Rectal smooth muscle tissue (tissue), 1 donor: ENCODE results near the gene DIP2C.
"Not testable (repeated sequence)": the region's sequence is repeated elsewhere in the genome, so short reads cannot be mapped to it uniquely, and the experiment has no call there.

Experiments used
- H3K27ac ChIP-seq: one replicate; pipeline ENCODE4 v1.7.0; 2013; ENCODE audit warnings: low read depth, low read length, inconsistent platforms
- H3K27me3 ChIP-seq: one replicate; pipeline ENCODE4 v1.7.0; 2013; ENCODE audit warnings: low read length; ENCODE audit not compliant: control insufficient read depth, insufficient read depth
- H3K36me3 ChIP-seq: one replicate; pipeline ENCODE4 v1.7.0; 2013; ENCODE audit warnings: low read length; ENCODE audit not compliant: control insufficient read depth, insufficient read depth
- H3K4me1 ChIP-seq: one replicate; pipeline ENCODE4 v1.7.0; 2013; ENCODE audit warnings: low read length; ENCODE audit not compliant: control insufficient read depth, insufficient read depth
- H3K4me3 ChIP-seq: one replicate; pipeline ENCODE4 v1.7.0; 2013; ENCODE audit warnings: low read length
- H3K9ac ChIP-seq: one replicate; pipeline ENCODE4 v1.7.0; 2013; ENCODE audit warnings: low read length

DIP2C gene

DNA sequence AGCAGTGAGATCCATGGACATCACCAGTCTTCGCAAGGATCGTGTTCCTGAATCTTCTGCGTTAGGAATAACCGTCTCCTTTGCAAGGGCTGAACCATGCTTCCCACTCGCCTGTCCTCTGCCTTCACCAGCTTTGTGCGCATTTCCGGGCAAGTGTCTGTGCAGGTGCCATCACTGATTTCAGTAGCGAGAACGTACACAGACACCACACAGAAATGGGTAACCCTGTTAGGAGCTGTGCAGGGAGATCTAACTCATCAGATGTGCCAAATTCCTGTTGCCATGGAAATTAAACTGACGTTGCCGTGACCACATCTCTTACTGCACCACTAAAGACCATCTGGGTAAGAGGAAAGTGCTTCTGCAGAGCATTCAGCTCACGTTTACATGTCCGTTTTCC lies 146.3 kb downstream of the DIP2C start:
- Histone ChIP-seq H3K9ac (no peak overlapping the region), H3K27me3 (no peaks in the 10 kb centered on the region)

DNA sequence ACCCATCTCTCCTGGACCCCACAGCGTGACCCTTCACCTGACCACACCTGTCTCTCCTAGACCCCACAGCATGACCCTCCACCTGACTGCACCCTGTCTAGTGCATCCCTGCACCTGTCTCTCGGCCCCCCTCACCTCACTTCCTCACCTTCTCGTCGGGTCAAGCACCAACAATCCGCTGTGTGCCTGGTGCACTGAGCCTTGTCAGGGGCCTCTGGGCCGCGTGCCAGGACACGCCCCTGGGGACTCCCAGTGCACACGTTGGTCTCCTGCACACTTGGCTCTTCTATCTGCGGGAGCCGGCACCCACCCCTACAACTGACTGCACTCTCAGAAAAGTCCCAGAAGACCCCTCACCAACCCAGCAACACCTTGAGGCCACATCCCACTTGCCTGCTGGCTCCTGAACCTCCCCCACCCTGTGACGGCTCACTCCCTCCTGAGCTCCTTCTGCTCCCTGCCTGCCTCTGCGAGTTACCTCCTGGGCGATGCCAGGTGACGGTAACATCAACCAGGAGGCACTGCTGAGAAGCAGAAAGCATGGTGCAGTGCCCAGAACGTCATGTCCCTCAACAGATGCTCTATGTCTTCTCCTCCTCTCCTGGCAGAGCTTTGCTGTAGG lies 147.6 kb downstream of the DIP2C start:
- no peak overlapping the region for H3K27ac ChIP-seq
- peaks cover 5% of the 10 kb centered on the region for H3K4me1 ChIP-seq
- H3K4me3 ChIP-seq: no peak overlapping the region
- H3K27me3 ChIP-seq: no peaks in the 10 kb centered on the region
- no peak overlapping the region for H3K9ac ChIP-seq
- H3K36me3 ChIP-seq: no peaks in the 10 kb centered on the region

More for the DNA sequence above, 146.3 kb downstream of the DIP2C start:
- no peak overlapping the region for H3K4me3 ChIP-seq
- no peak overlapping the region for H3K27ac ChIP-seq
- peaks cover 5% of the 10 kb centered on the region for H3K4me1 ChIP-seq
- H3K36me3 ChIP-seq: no peaks in the 10 kb centered on the region

DNA sequence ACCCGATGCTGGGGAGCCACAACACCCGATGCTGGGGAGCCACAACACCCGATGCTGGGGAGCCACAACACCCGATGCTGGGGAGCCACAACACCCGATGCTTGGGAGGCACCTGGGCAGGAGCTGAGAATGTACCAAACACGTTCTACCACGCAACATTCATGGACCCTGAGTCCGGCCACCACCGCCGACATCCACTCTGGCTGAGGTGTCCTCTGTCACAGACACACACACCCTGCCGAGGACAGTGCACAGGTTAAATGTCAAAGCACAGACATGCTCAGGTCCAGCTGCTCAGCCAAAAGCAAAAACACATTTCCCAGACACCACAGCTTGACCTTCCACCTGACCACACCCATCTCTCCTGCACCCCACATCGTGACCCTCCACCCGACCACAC lies 148.4 kb downstream of the DIP2C start:
- Histone ChIP-seq H3K4me3 (no peak overlapping the region), H3K27ac (no peak overlapping the region), H3K27me3 (no peaks in the 10 kb centered on the region), H3K9ac (no peak overlapping the region), H3K4me1 (peaks cover 5% of the 10 kb centered on the region), H3K36me3 (no peaks in the 10 kb centered on the region)

DNA sequence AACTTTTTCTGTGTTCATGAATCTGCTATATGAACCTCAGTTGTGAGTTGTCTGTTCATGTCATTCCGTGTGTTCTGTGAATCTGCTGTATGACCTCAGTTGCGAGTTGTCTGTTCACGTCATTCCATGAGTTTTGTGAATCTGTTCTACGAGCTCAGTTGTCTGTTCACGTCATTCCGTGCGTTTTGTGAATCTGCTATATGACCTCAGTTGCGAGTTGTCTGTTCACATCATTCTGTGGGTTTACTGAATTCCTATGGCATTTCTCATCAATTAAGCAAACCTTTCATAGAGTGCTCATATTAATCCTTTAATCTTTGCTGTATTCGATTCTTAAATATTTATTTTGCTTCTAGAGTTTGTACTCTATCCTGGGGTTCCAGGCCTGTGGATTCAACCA lies 150.6 kb downstream of the DIP2C start:
- H3K27me3 ChIP-seq: no peaks in the 10 kb centered on the region
- no peaks in the 10 kb centered on the region for H3K36me3 ChIP-seq
- no peak overlapping the region for H3K27ac ChIP-seq
- H3K9ac ChIP-seq: no peak overlapping the region
- H3K4me3 ChIP-seq: no peak overlapping the region
- peaks cover 5% of the 10 kb centered on the region for H3K4me1 ChIP-seq

DNA sequence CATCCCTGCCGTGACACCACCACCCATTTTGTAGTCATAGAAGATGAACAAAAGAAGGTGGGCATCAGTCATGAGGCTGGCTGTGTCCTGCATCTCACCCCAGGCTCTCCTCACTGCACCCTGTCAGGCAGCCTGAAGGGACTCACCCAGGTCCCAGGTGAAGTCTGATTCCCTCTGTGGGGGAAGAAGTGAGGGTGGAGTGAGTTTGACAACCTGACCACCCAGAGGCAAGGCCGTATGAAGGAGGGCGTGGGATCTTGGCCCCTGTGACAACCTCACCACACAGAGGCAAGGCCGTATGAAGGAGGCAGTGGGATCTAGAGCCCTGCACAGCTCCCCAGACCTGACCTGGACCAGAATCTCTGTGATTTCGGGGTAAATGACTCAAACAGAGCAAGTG lies 152.5 kb downstream of the DIP2C start:
- H3K27me3 ChIP-seq: no peaks in the 10 kb centered on the region
- H3K27ac ChIP-seq: no peak overlapping the region
- H3K4me3 ChIP-seq: no peak overlapping the region
- no peak overlapping the region for H3K9ac ChIP-seq
- no peaks in the 10 kb centered on the region for H3K36me3 ChIP-seq
- peaks cover under 1% of the 10 kb centered on the region for H3K4me1 ChIP-seq

DNA sequence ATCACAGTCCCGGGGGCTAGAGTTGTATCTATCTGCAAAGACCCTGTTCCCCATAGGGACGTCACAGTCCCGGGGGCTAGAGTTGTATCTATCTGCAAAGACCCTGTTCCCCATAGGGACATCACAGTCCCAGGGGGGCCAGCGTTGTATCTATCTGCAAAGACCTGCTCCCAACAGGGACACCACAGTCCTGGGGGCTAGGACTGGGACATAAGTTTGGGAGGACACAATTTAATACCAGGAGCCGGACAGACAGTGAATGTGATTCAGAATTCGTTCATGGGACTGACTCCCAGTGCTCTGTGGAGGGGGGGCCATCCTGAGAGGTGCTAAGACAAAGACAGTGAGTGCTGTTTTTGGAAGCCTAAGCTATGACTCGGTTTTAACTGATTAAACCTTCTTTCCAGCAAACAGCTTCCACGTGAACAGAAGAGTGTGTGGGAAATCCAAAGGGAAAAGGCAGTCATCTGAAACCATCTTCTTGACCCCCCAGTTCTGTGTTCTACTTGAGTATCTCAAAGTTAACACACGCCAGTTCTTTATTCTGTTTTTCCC lies 153.0 kb downstream of the DIP2C start:
- Histone ChIP-seq H3K4me1 (no peaks in the 10 kb centered on the region), H3K4me3 (no peak overlapping the region), H3K27ac (no peak overlapping the region), H3K36me3 (no peaks in the 10 kb centered on the region), H3K9ac (no peak overlapping the region), H3K27me3 (no peaks in the 10 kb centered on the region)

DNA sequence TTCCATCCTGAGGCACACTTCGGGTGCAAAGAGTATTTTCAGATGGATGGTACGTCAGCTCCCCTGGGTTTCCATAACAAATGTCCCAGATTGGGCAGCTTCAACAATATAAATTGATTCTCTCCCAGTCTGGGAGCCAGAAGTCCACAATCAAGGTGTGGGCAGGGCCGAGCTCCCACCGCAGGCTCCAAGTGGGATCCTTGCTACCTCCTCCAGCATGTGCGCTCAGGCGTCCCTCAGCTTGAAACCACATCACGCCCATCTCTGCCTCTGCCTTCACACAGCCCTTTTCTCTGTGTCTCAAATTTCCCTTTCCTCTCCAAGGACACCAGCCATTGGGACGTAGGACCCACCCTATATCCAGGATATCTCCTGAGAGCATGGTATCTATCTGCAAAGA lies 153.5 kb downstream of the DIP2C start:
- no peaks in the 10 kb centered on the region for H3K36me3 ChIP-seq
- no peak overlapping the region for H3K4me3 ChIP-seq
- no peaks in the 10 kb centered on the region for H3K4me1 ChIP-seq
- no peak overlapping the region for H3K9ac ChIP-seq
- H3K27me3 ChIP-seq: no peaks in the 10 kb centered on the region
- H3K27ac ChIP-seq: no peak overlapping the region

DNA sequence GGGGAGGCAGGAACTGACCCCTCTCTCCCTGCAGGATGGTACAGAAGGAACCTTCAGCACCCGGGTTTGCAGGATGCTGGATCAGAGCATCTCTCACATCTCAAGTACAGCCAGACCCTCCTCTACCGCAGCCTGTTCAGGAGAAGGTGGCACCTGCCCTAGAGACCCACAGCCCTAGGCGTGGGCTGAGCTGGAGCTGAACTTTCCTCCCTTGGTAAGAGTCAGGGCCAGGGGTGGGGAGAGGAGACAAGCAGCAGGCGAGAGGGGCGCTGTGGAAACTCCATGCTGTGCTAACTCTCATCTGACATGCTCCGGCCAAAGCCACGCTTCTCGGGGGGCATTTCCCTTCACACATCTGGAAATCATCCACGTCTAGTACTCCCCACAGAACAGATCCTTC lies 154.4 kb downstream of the DIP2C start:
- Histone ChIP-seq H3K27me3 (no peaks in the 10 kb centered on the region), H3K27ac (no peak overlapping the region), H3K36me3 (no peaks in the 10 kb centered on the region), H3K4me3 (no peak overlapping the region), H3K4me1 (no peaks in the 10 kb centered on the region), H3K9ac (no peak overlapping the region)

DNA sequence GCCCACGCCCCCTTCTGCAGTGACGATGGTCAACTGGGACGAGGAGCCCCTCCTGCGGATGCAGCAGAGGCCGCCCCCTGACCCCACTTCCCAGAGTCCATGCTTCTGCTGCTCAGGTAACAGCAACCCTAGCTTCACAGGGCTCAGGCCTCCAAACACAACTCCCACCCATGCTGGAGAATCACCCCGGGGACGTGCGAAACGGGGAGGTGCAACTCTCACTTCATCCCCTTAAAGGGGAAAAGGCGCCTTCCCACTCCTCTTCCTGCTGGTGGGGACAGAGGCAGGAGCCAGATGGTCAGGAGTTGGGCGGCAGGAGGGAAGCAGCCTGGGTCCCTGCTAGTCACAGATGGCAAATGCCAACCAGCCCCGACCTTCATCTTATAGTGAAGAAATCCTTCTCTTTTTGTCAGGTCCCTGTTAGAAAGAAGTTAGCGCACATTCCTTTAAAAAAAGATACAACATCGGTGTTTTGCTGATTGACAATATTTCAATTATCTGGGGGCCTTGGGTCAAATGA lies 155.4 kb downstream of the DIP2C start:
- Histone ChIP-seq H3K9ac (no peak overlapping the region), H3K27me3 (no peaks in the 10 kb centered on the region), H3K4me3 (no peak overlapping the region), H3K27ac (no peak overlapping the region), H3K4me1 (no peaks in the 10 kb centered on the region), H3K36me3 (no peaks in the 10 kb centered on the region)

DNA sequence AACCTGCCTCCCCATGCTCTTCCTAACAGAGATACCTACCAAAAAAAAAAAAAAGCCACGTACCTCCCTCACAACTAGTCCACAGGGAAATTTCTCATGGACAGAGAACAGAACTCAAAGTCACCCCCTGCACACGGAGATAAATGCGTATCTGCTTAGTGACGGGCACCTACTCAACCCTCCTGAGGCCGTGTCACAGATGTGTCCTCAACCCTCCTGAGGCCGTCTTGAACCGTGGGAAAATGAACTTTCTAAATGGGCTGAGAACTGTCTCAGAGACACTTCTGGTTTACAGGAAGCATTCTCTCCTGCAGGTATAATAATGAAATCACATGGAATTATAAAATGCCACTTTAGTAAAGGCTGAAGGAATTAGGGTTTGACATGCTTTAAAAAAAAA lies 155.9 kb downstream of the DIP2C start:
- Histone ChIP-seq H3K9ac (no peak overlapping the region), H3K4me1 (no peaks in the 10 kb centered on the region), H3K36me3 (no peaks in the 10 kb centered on the region), H3K27me3 (no peaks in the 10 kb centered on the region), H3K4me3 (no peak overlapping the region), H3K27ac (no peak overlapping the region)

DNA sequence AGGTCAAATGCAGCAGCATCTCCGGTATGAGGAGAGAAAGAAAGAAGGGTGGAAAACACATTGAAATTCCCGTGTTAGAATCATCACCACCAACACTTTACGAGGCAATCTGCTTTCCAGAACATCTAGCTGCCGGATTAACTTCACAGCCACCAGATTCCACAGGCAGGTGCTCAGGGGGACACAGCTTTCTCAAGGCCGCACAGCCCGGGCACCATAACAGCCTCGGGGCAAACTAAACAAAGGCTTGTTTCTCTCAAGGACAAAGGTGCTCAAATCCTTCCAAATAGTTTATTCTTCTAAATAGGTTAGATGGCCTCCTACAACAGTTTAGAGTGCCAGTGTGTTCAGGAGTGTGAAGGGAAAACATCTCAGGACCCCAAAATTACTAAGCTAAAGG lies 156.3 kb downstream of the DIP2C start:
- no peaks in the 10 kb centered on the region for H3K27me3 ChIP-seq
- no peak overlapping the region for H3K9ac ChIP-seq

DNA sequence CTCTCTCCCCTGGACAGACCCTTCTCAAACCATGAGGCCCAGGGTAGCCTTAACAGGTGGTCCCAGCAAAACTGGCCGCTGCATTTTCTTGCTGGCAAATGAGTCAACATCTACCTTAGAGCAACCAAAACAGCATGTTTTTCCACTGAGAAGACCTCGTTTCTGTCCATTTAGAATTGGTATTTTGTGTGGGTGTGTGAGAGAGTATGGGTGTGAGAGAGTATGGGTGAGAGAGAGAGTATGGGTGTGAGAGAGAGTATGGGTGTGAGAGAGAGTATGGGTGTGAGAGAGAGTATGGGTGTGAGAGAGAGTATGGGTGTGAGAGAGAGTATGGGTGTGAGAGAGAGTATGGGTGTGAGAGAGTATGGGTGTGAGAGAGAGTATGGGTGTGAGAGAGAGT lies 157.1 kb downstream of the DIP2C start:
- H3K9ac ChIP-seq, H3K4me1 ChIP-seq, H3K27ac ChIP-seq, H3K4me3 ChIP-seq, H3K36me3 ChIP-seq, H3K27me3 ChIP-seq: not testable (repeated sequence)

More for the DNA sequence above, 156.3 kb downstream of the DIP2C start:
- Histone ChIP-seq H3K27ac (no peak overlapping the region), H3K36me3 (no peaks in the 10 kb centered on the region), H3K4me1 (no peaks in the 10 kb centered on the region), H3K4me3 (no peak overlapping the region)

DNA sequence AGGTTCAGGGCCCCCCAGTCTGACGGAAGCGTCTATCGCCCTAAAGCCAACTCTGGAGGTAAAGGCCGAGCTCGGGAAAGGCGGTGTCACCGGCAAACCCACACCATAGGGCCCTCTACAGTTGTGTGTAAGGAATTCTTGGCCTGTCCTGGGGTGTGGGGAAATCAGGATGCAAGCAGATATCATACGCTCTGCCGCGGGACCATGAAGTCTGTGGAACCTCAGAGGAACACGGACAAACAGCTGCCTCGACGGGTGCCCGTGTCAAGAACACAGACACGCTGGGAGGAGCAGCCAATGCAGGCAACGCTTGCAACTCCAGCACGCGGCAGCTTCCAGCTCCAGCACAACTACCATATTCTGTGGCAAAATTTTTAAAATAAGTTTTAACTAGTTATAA lies 157.9 kb downstream of the DIP2C start:
- Histone ChIP-seq H3K4me3 (no peak overlapping the region), H3K27me3 (no peaks in the 10 kb centered on the region), H3K27ac (no peak overlapping the region), H3K9ac (no peak overlapping the region), H3K36me3 (no peaks in the 10 kb centered on the region), H3K4me1 (no peaks in the 10 kb centered on the region)
